H1 (cell line): ENCODE measurements around the gene SV2C. TPM values are rescaled to one million over a fixed set of nuclear protein-coding genes. Genes with fewer than 3 reads are reported as not detected.

ENCODE experiments used
- CTCF ChIA-PET: fragments of 300-600 bp; sonication (Branson Sonifier 250); formaldehyde crosslinking; loops from one replicate; lab custom pipeline; 2021; ENCODE audit not compliant: partially characterized antibody; lab: Charles Lee
- POLR2A ChIA-PET: fragments of 300-600 bp; sonication (Branson Sonifier 250); formaldehyde crosslinking; loops from one replicate; lab custom pipeline; 2021; ENCODE audit warnings: inconsistent platforms; ENCODE audit not compliant: partially characterized antibody; lab: Charles Lee
- DNase-seq, 2 experiments: peaks; one replicate each; pipeline versions ENCODE4 v3.0.0 to v3.0.0-alpha.2; 2010 to 2022; ENCODE audit warnings: low spot score in 2 of 2, low read depth in 1 of 2, mixed read lengths in 1 of 2
- FAIRE-seq: peaks from 2 replicates; lab custom pipeline; 2011; peaks lifted over from hg19 to GRCh38; lab: Jason Lieb, UNC
- H2AFZ ChIP-seq: 2 replicates; pipeline ENCODE4 v1.8.1; 2012; ENCODE audit warnings: low read length, inconsistent platforms
- H2AK5ac ChIP-seq: 2 replicates; pipeline ENCODE4 v1.6.1; 2013; ENCODE audit warnings: low read depth, low read length
- H2BK120ac ChIP-seq: replicated peaks from 2 replicates; pipeline ENCODE3; 2013; ENCODE audit warnings: low read depth, low read length, inconsistent platforms
- H2BK12ac ChIP-seq: 2 replicates; pipeline ENCODE4 v1.6.1; 2013; ENCODE audit warnings: low read depth, low read length
- H2BK15ac ChIP-seq: 2 replicates; pipeline ENCODE4 v1.6.1; 2013; ENCODE audit warnings: low read length
- H2BK20ac ChIP-seq: 2 replicates; pipeline ENCODE4 v1.6.1; 2013; ENCODE audit warnings: low read length
- H2BK5ac ChIP-seq: 2 replicates; pipeline ENCODE4 v1.6.1; 2013; ENCODE audit warnings: low read depth, low read length
- H3K14ac ChIP-seq: 2 replicates; pipeline ENCODE4 v1.6.1; 2013; ENCODE audit warnings: inconsistent platforms; ENCODE audit not compliant: insufficient read length
- H3K18ac ChIP-seq: 2 replicates; pipeline ENCODE4 v1.6.1; 2013; ENCODE audit warnings: low read length; ENCODE audit errors: extremely low read depth
- H3K23ac ChIP-seq: 2 replicates; pipeline ENCODE4 v1.6.1; 2013; ENCODE audit warnings: inconsistent platforms; ENCODE audit not compliant: insufficient read length
- H3K23me2 ChIP-seq: 2 replicates; pipeline ENCODE4 v1.6.1; 2013; ENCODE audit warnings: low read depth, low read length
- H3K27ac ChIP-seq: 2 replicates; pipeline ENCODE4 v1.6.1; 2011; ENCODE audit warnings: low read depth, low read length, inconsistent platforms
- H3K27me3 ChIP-seq, 4 experiments: replicated peaks in 1 of 4; 1 replicate in 1 of 4; 2 replicates in 3 of 4; pipeline versions ENCODE4 v1.6.1 to v1.8.1; 2011 to 2013; ENCODE audit warnings: low read length in 3 of 4, mild to moderate bottlenecking in 3 of 4, inconsistent platforms in 2 of 4, mixed read lengths in 2 of 4, moderate library complexity in 1 of 4; ENCODE audit not compliant: control insufficient read depth in 3 of 4, insufficient read depth in 3 of 4; ENCODE audit errors: extremely low read depth in 1 of 4
- H3K36me3 ChIP-seq, 4 experiments: 2 replicates each; pipeline versions ENCODE4 v1.6.1 to v1.8.1; 2011 to 2013; ENCODE audit warnings: mild to moderate bottlenecking in 4 of 4, low read length in 3 of 4, moderate library complexity in 2 of 4, control low read depth in 1 of 4, inconsistent platforms in 1 of 4; ENCODE audit not compliant: insufficient read depth in 4 of 4, control insufficient read depth in 2 of 4
- H3K4ac ChIP-seq: replicated peaks from 2 replicates; pipeline ENCODE3; 2013; ENCODE audit warnings: low read length, low read depth, mixed read lengths, inconsistent platforms; ENCODE audit not compliant: insufficient read length
- H3K4me1 ChIP-seq, 4 experiments: replicated peaks in 1 of 4; 1 replicate in 1 of 4; 2 replicates in 3 of 4; pipeline versions ENCODE4 v1.6.1 to v1.8.1; 2011 to 2013; ENCODE audit warnings: low read length in 3 of 4, inconsistent platforms in 2 of 4, mixed read lengths in 1 of 4; ENCODE audit not compliant: insufficient read depth in 4 of 4, control insufficient read depth in 3 of 4
- H3K4me2 ChIP-seq, 2 experiments: 2 replicates each; pipeline versions ENCODE4 v1.6.1 to v1.8.1; 2011 to 2013; ENCODE audit warnings: low read depth in 2 of 2, low read length in 2 of 2, control low read depth in 1 of 2, inconsistent platforms in 1 of 2, mild to moderate bottlenecking in 1 of 2; ENCODE audit not compliant: insufficient read depth in 1 of 2
- H3K4me3 ChIP-seq, 4 experiments: fragments of 200-600, 300-600 bp in 1 of 4; sonication (generic), shearing (Covaris generic), sonication (Bioruptor Twin) in 1 of 4; 2 replicates each; pipeline versions ENCODE4 v1.5.1 to v1.8.1; 2011 to 2016; ENCODE audit warnings: low read length in 4 of 4, low read depth in 3 of 4, control low read depth in 2 of 4, inconsistent platforms in 2 of 4, mild to moderate bottlenecking in 2 of 4, mixed read lengths in 1 of 4, moderate library complexity in 1 of 4; ENCODE audit not compliant: insufficient read depth in 2 of 4; ENCODE audit errors: extremely low read depth in 1 of 4
- H3K56ac ChIP-seq: replicated peaks from 2 replicates; pipeline ENCODE3; 2013; ENCODE audit warnings: low read depth, mild to moderate bottlenecking, mixed read lengths, low read length, inconsistent platforms; ENCODE audit not compliant: insufficient read length
- H3K79me1 ChIP-seq: 2 replicates; pipeline ENCODE4 v1.6.1; 2013; ENCODE audit warnings: low read depth, low read length, control low read depth
- H3K79me2 ChIP-seq, 2 experiments: 2 replicates each; pipeline versions ENCODE4 v1.6.1 to v1.8.1; 2012 to 2013; ENCODE audit warnings: low read length in 2 of 2, mild to moderate bottlenecking in 2 of 2, inconsistent platforms in 1 of 2; ENCODE audit not compliant: insufficient read depth in 2 of 2, control insufficient read depth in 1 of 2
- H3K9ac ChIP-seq, 4 experiments: replicated peaks in 1 of 4; 1 replicate in 1 of 4; 2 replicates in 3 of 4; pipeline versions ENCODE4 v1.6.1 to v1.8.1; 2011 to 2013; ENCODE audit warnings: low read depth in 3 of 4, low read length in 3 of 4, control low read depth in 2 of 4, mild to moderate bottlenecking in 2 of 4, moderate library complexity in 2 of 4, inconsistent platforms in 1 of 4; ENCODE audit errors: extremely low read depth in 1 of 4
- H3K9me3 ChIP-seq, 2 experiments: 2 replicates each; pipeline versions ENCODE4 v1.6.1 to v1.8.1; 2012 to 2013; ENCODE audit warnings: mild to moderate bottlenecking in 2 of 2, moderate library complexity in 2 of 2, control low read depth in 1 of 2, inconsistent platforms in 1 of 2, low read depth in 1 of 2, low read length in 1 of 2, mixed read lengths in 1 of 2; ENCODE audit not compliant: insufficient read depth in 2 of 2
- H4K20me1 ChIP-seq, 2 experiments: replicated peaks in 1 of 2; 2 replicates each; pipeline versions ENCODE3 to v1.8.1; 2011 to 2013; ENCODE audit warnings: inconsistent platforms in 2 of 2, low read length in 2 of 2, mild to moderate bottlenecking in 1 of 2; ENCODE audit not compliant: insufficient read depth in 2 of 2, control insufficient read depth in 1 of 2
- H4K5ac ChIP-seq: 2 replicates; pipeline ENCODE4 v1.6.1; 2013; ENCODE audit warnings: low read length, low read depth, mixed read lengths, inconsistent platforms; ENCODE audit not compliant: insufficient read length
- H4K8ac ChIP-seq: 2 replicates; pipeline ENCODE4 v1.8.0; 2013; ENCODE audit warnings: mild to moderate bottlenecking, moderate library complexity, low read length, inconsistent platforms; ENCODE audit not compliant: insufficient read depth; ENCODE audit errors: extremely low read depth
- H4K91ac ChIP-seq: replicated peaks from 2 replicates; pipeline ENCODE3; 2013; ENCODE audit warnings: low read length, mixed read lengths, inconsistent platforms; ENCODE audit not compliant: insufficient read length
- CBX8 ChIP-seq: fragments of 300-800, 300-1000 bp; sonication (generic); IDR thresholded peaks from 2 replicates; pipeline ENCODE4 v1.7.1; 2016; ENCODE audit warnings: low read depth, low read length, borderline replicate concordance
- CEBPB ChIP-seq: IDR thresholded peaks from 2 replicates; pipeline ENCODE4 v1.6.1; 2012; ENCODE audit warnings: low read depth, low read length
- CTBP2 ChIP-seq: IDR thresholded peaks from 2 replicates; pipeline ENCODE4 v1.7.0; 2011; ENCODE audit warnings: borderline replicate concordance, mild to moderate bottlenecking, moderate library complexity, mixed read lengths, low read length; ENCODE audit not compliant: insufficient read depth, insufficient read length
- JUN ChIP-seq: IDR thresholded peaks from 2 replicates; pipeline ENCODE4 v1.6.1; 2011; ENCODE audit warnings: low read depth, mild to moderate bottlenecking, improper control_type of control experiment, low read length
- KDM1A ChIP-seq: fragments of 200-600, 300-600 bp; sonication (generic); IDR thresholded peaks from 2 replicates; pipeline ENCODE4 v1.7.1; 2016; ENCODE audit warnings: mild to moderate bottlenecking, low read length, borderline replicate concordance
- KDM4A ChIP-seq: IDR thresholded peaks from one replicate; pipeline ENCODE4 v1.7.1; 2012; ENCODE audit warnings: low read depth, mild to moderate bottlenecking, moderate library complexity, low read length, inconsistent platforms; ENCODE audit not compliant: severe bottlenecking
- KDM5A ChIP-seq: fragments of 200-600 bp; IDR thresholded peaks from 2 replicates; pipeline ENCODE4 v1.7.1; 2012; ENCODE audit warnings: mild to moderate bottlenecking, low read length, inconsistent platforms, mixed read lengths
- MAX ChIP-seq: IDR thresholded peaks from 2 replicates; pipeline ENCODE4 v1.6.1; 2012; ENCODE audit warnings: inconsistent platforms
- RAD21 ChIP-seq, 2 experiments: IDR thresholded peaks in 1 of 2; conservative IDR thresholded peaks in 1 of 2; 2 replicates each; pipeline ENCODE4 v1.6.1; 2011; ENCODE audit warnings: low read depth in 2 of 2, low read length in 2 of 2, improper control_type of control experiment in 1 of 2, inconsistent platforms in 1 of 2, mild to moderate bottlenecking in 1 of 2, moderate library complexity in 1 of 2
- SIN3A ChIP-seq, 2 experiments: IDR thresholded peaks in 1 of 2; conservative IDR thresholded peaks in 1 of 2; 2 replicates each; pipeline ENCODE4 v1.6.1; 2011 to 2012; ENCODE audit warnings: low read length in 2 of 2, improper control_type of control experiment in 1 of 2, low read depth in 1 of 2, mild to moderate bottlenecking in 1 of 2
- SP2 ChIP-seq: IDR thresholded peaks from 2 replicates; pipeline ENCODE4 v1.6.1; 2012; ENCODE audit warnings: mild to moderate bottlenecking, low read length, inconsistent platforms
- SP4 ChIP-seq: IDR thresholded peaks from 2 replicates; pipeline ENCODE4 v1.6.1; 2012; ENCODE audit warnings: low read length, inconsistent platforms
- TEAD4 ChIP-seq: IDR thresholded peaks from 2 replicates; pipeline ENCODE4 v1.6.1; 2012; ENCODE audit warnings: low read depth, low read length, inconsistent platforms, mixed read lengths
- WGBS, 2 experiments: shearing (Covaris generic) in 1 of 2; methylation state at CpG; one replicate each; pipeline versions ENCODE4 v1.1.6 to v1.1.7; 2013 to 2015; ENCODE audit warnings: low lambda C conversion rate in 2 of 2, mixed read lengths in 2 of 2, inconsistent platforms in 1 of 2, low coverage in 1 of 2, missing lambda C conversion rate in 1 of 2; ENCODE audit not compliant: insufficient replicate concordance in 2 of 2, insufficient coverage in 1 of 2, insufficient read length in 1 of 2; ENCODE audit errors: extremely low coverage in 1 of 2, missing lambda C conversion rate in 1 of 2; 5-methylcytosine and 5-hydroxymethylcytosine counted together
- polyA plus RNA-seq, 7 experiments: library from polyadenylated mRNA; depleted of rRNA in 3 of 7; stranded (reverse) in 5 of 7; unstranded in 2 of 7; fragments of >200 nt in 5 of 7; fragments of 200-250 nt in 2 of 7; gene quantifications; 1 replicate in 5 of 7; 2 replicates in 1 of 7; 4 replicates in 1 of 7; pipeline versions ENCODE4 v1.2.1 to v1.2.3, GENCODE V29; 2011 to 2013; ENCODE audit warnings: missing spikeins in 2 of 7, mixed read lengths in 2 of 7
- total RNA-seq: library from RNA; stranded (reverse); fragmentation: NEBNext Ultra II Directional; extraction: Animal tissue kit (Norgen Biotek cat#: 25700); gene quantifications from 2 replicates; pipeline ENCODE4 v1.2.1, GENCODE V29; 2021

Gene SV2C
- total and polyA plus RNA-seq, 2 of the 8 experiments (the other 6 are each of a cell fraction or from before 2014, with no cell fraction given), result 0.08 to 0.24 TPM

GRCh38 chr5:76137887-76138542, 54.8 kb downstream of the SV2C start:
- Histone ChIP-seq H3K27ac (no peak overlapping the region), H3K27me3 (no peaks in the 10 kb centered on the region), H2AFZ (no peak overlapping the region), H3K18ac (no peak overlapping the region), H3K79me1 (no peaks in the 10 kb centered on the region), H3K14ac (no peak overlapping the region), H2BK15ac (no peak overlapping the region), H2AK5ac (no peak overlapping the region), H3K56ac (no peak overlapping the region), H3K36me3 (no peaks in the 10 kb centered on the region), H4K20me1 (no peaks in the 10 kb centered on the region), H3K9ac (no peak overlapping the region), H4K5ac (no peak overlapping the region), H4K8ac (no peak overlapping the region), H3K79me2 (no peaks in the 10 kb centered on the region), H3K23ac (no peak overlapping the region), H2BK120ac (no peak overlapping the region), H3K4me1 (no peaks in the 10 kb centered on the region), H2BK20ac (no peak overlapping the region), H2BK12ac (no peak overlapping the region), H3K4me2 (no peak overlapping the region), H3K4me3 (no peak overlapping the region), H3K4ac (no peak overlapping the region), H3K9me3 (no peaks in the 10 kb centered on the region), H4K91ac (no peak overlapping the region), H3K23me2 (no peaks in the 10 kb centered on the region), H2BK5ac (no peak overlapping the region)
- no peak for FAIRE-seq
- 88% methylated on average over 3 of the region's 3 CpGs; no CpG with 5 or more reads in 1 of the 2 experiments for WGBS, 2 experiments
- DNase-seq, result no peak
- ChIA-PET CTCF (interaction anchor here (0.5 to 2.9 kb wide), 6 partner anchors 8 to 1148 kb away, joined by 3 to 10 read pairs (median 6); no protein-coding TSS in a partner anchor), POLR2A (no interaction called here)
- TF ChIP-seq SIN3A (conservative IDR thresholded peaks at IDR 0.05 in 1 of 2, IDR thresholded peaks at IDR 0.05 in 1 of 2; ENCODE audit: low read depth in 1 of 2, low read length in 2 of 2) (no peak), RAD21 (IDR thresholded peaks at IDR 0.05 in 1 of 2, conservative IDR thresholded peaks at IDR 0.05 in 1 of 2; ENCODE audit: low read depth in 2 of 2, low read length in 2 of 2) (no peak), JUN (no peak), KDM4A (no peak), CEBPB (no peak), KDM1A (no peak), KDM5A (no peak), CTBP2 (no peak), SP4 (no peak), MAX (no peak), TEAD4 (no peak), CBX8 (no peak), SP2 (no peak)
